IPS-NIHi11 (cell line): ENCODE measurements around the gene PROK1.
"Not testable (repeated sequence)": the region's sequence is repeated elsewhere in the genome, so short reads cannot be mapped to it uniquely, and the experiment has no call there.

ENCODE experiments used
- DNase-seq: peaks from one replicate; pipeline ENCODE4 v3.0.0; 2012; ENCODE audit warnings: mixed read lengths, low spot score

The PROK1 gene, protein sequence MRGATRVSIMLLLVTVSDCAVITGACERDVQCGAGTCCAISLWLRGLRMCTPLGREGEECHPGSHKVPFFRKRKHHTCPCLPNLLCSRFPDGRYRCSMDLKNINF

DNA sequence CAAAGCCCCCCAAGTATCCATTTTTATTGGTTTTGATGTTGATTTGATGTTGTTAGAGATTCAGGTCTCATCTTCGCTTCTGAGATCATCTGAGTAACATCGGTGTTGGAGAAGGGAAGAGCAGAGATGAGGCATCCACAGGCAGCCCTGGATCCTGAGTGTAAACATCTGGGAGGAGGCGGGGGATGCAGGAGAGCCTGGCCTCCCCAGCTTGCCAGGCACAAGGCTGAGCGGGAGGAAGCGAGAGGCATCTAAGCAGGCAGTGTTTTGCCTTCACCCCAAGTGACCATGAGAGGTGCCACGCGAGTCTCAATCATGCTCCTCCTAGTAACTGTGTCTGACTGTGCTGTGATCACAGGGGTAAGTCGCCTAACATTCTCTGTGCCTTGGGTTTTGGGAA is at the start of gene PROK1:
PROK1 (plus strand) TSS at position 221 of the 400 bp plus-strand sequence; CDS start at position 289, 68 bp downstream.
- DNase-seq, result no peak

DNA sequence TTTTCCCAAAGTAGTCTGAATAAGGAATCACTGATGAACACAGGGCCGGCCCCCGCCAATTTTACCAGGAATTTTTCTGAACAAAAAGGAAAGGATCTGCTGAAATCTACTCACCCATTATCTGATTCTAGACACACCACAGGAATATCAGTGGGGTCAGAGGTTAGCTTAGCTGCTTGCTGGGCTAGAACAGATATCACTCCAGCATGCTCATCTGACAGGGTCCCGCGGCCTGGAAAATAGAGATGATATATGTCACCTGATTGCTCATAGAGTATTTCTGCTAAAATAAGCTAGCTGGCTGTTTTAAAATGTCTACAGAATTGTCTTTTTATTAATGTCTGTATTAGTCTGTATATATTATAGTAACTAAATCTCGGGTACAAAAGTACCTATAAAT is 47.1 kb upstream of the PROK1 start:
- no peak for DNase-seq

DNA sequence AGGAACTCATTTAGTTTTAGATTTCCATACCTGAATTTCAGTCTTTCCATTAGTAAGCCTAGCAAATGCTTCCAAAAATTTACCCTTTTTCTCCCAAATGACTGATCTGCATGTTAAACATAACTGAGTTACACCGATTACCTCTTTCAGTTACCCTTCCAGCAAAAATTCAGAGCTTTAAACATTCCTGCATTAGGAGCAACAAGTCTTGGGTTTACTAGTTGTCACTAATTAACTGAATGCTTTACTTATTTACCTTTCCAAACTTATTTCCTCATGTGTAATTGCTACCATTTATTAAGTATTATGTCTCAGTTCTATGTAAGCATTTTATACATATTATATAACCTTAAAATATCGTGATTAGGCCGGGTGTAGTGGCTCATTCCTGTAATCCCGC is 46.5 kb upstream of the PROK1 start:
- no peak for DNase-seq

DNA sequence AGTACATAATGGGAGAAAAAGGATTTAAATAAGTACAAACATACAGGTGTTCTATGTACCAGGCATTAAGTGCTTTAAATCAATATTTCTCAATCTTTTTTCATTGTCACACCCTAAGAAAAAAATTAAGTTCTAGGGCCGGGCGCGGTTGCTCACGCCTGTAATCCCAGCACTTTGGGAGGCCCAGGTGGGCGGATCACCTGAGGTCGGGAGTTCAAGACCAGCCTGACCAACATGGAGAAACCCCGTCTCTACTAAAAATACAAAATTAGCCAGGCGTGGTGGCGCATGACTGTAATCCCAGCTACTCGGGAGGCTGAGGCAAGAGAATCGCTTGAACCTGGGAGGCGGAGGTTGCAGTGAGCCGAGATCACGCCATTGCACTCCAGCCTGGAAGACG is 44.5 kb upstream of the PROK1 start:
- DNase-seq, result not testable (repeated sequence)

DNA sequence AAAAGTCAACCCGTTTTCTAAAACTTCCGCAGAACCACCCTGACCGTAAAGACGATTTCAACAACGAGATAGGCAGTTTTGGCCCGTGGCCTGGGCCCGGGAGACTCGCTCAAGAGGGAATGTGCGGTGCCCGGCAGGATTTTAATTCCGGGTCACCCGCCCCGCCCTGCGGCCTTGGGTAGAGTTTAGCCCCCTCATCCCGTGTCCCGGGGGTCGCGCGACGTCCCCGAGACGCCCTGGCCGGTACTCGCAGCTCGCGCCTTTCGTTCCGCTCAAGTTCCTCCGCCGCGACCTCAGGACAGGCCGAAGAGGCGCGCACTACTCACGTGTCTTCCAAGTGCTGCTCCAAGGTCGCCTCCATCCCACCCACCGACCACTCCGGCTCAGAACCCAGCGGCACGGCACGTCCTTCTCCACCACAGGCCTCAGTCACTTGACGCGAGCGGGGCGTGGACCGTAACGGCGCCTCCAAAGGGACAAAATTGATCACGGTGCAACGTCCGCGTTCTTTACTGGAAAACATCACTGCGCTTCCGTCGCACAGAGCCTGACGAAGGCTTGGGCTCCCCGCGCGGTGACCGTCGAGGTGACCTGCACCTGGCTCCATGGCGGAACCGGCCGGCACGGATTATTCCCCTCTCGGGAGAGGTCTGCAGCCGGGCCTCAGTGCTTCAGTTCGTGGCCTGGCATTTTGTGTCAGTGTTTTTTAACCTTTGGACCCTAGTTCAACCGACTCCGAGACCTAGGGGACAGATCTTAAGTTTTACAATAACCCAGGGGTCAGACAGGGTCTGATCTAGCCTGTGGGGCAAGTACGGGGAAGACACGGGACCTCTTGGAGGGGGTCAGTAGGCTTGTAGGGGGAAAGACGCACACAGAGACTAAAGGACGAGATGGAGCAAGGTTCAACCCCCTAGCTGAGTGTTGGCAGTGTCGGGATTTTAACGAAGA is 43.4 kb upstream of the PROK1 start, which contains the start of gene LAMTOR5:
LAMTOR5 (minus strand) TSS at position 435 of the 951 bp plus-strand sequence; CDS start at position 361, 74 bp downstream.
- peak; percentile 83 for DNase-seq

DNA sequence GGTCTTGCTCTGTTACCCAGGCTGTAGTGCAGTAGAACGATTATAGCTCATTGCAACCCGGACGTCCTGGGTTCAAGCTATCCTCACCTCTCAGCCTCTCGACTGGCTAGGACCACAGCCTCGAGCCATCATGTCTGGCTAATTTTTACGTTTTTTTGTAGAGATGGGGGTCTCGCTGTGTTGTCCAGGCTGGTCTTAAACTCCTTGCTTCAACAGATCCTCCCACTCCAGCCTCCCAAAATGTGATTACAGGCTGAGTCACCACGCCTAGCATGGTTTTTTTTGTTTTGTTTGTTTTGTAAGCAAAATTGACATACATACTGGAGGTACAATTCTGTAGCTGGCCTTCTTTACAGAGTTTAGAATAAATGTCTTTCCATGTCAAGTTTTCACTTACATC is 42.5 kb upstream of the PROK1 start:
- DNase-seq, result no peak

DNA sequence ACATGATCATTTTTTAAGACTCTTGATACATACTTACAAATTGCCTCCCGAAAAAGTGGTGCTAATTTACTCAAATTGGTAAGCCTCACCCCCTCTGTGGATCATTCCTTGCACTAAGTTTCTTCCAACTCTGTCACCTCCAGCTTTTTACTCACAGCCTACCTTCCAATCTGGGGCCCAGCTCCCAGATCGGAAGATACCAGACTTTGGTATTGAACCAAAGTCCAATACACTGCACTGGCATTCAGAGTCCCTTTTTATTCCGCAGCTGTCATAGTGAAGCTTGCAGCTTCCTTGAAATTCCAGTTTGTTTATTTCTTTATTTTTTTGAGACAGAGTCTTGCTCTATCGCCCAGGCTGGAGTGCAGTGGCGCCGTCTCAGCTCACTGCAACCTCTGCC is 41.6 kb upstream of the PROK1 start:
- no peak for DNase-seq

DNA sequence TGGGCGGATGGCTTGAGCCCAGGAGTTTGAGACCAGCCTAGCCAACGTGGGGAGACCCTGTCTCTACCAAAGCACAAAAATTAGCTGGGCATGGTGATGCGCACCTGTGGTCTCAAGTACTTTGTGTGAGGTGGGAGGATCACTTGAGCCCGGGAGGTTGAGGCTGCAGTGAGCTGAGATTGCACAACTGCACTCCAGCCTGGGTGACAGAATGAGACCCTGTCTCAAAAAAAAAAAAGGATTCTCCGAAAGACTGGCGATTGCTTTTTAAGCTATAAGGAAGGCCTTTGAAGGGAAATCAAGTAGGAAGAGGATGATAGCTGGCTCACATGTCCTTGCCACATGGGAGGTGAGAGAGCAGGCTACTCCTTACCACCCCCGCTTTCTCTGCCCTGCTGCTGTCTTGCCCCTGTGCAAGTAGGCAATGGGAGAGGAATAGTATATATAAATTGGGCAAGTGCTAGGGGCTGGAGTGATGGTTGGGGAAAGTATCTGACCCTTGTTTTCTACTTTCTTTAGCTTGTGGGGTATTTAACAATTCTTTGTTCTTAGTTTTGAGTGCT is 39.7 kb upstream of the PROK1 start:
- DNase-seq, result no peak

DNA sequence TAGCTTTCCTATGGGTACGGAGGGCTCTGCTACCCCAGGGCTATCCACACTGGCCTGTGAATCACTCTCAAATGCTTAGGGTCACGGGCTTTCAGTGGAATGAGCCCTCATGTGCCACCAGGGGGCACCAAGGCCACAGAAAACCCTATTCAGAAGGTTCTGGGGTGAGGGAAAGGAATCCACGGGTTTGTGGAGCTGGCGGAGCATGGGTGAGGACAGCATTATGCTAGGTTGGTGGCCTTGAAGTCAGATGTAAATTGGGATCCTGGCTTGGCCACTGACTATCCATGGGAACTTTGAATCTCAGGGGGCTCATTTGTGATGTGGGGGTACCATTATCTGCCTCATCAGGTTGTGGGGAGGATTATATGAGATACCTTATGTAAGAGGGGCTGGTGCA is 38.4 kb upstream of the PROK1 start:
- DNase-seq, result peak; percentile 70

DNA sequence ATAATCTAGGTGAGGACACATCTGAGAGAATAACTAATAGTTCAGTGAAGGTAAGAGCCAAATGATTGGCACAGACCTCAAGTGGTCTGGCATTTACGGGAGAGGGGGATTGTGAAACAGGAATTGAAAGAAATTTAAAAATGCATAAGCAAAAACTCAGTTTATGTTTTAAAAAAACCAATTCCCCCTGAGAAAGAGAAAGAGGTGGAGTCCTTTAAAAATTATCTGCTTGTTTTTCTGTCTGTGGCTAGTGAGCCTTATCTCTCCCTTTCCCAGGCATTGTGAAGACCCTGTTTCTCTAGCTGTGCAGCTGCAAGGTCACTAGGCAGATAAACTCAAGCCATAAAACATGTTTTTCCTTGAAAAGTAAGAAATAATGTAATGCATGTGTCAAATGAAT is 37.9 kb upstream of the PROK1 start:
- not testable (repeated sequence) for DNase-seq

DNA sequence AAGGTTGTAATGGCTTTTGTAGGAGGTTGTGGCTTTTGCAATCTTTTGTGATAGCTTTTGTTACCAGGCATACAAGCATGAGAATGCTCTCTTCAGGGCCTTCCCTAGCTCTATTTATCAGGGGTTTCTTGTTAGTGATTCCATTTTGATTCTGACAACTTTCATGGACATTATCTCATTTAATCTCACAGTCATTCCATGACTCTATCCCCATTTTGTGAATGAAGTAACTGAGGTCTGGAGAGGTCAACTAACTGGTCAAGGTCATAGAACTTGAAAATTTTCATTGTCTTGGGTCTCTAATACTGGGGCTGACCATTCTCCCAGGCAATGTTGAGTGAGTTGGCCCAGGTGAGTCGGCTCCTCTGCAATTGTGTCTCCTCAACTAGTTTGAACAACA is 32.2 kb upstream of the PROK1 start:
- DNase-seq, result no peak

DNA sequence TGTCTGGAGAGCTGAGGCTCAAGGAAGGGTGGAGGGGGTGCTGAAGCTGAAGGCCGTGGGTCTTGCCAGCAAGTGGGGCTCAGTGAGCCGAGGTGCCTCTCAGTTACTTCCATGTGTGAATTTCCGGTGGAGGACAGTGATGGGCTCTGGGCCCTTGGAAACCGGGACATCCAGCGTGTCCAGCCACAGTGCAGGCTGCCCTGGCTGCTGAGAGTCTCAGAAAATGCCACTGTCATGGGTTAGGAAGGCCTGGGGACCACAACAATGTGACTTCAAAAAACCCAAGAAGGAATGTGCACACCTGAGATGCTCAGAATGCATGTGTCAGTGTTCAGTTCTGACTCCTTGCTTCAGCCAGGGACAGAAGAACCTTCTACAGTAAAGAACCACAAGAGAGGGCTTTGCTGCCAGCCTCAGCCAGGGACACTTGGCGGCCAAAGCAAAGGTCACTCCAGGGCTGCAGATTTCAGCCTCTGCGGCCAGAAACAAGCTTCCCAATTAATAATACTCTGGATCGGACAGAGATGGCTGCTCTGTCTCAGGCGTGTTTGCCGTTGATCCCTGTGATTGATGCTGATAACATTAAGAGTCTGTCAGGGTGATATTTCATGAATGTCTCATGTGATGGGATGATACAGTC is 30.8 kb upstream of the PROK1 start:
- DNase-seq, result no peak

DNA sequence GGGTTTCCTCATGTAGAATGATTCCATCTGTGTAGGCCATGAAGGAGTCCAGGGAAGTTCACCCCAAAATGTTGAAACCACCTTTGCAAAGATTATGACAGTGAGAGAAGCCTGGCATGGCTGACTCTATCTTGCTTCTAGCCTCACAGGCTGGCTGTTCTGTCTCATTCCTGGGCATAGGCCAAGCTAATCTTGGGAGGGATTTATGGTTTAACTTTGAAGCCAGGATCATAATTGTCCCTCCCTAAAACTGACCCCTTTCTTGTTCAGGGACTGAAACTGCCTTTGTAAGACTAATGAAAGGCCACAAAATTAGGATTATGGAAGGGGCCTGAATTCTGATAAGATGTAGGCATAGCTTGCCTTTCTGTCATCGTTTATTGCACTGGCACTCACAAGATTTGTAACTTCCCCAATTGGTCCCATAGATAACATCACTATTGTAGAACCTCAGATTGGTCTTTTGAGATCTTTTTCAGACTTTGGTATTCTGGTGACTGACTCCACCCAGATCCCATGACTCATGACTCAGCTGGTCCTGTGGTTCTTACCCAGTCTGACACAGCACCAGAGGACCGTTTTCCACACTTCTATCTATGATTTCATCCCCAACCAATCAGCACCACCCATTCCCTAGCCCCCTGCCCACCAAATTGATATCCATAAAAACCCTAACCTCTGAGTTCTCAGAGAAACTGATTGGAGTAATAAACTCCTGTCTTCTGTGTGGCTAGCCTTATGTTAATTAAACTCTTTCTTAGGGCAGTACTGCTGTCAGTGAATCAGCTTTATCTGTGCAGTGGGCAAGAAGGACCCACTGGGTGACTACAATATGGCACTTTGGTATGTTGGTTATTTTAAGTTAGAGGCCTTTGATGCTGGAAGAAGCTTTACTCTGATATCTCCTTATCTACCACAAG is 29.8 kb upstream of the PROK1 start:
- DNase-seq, result no peak

DNA sequence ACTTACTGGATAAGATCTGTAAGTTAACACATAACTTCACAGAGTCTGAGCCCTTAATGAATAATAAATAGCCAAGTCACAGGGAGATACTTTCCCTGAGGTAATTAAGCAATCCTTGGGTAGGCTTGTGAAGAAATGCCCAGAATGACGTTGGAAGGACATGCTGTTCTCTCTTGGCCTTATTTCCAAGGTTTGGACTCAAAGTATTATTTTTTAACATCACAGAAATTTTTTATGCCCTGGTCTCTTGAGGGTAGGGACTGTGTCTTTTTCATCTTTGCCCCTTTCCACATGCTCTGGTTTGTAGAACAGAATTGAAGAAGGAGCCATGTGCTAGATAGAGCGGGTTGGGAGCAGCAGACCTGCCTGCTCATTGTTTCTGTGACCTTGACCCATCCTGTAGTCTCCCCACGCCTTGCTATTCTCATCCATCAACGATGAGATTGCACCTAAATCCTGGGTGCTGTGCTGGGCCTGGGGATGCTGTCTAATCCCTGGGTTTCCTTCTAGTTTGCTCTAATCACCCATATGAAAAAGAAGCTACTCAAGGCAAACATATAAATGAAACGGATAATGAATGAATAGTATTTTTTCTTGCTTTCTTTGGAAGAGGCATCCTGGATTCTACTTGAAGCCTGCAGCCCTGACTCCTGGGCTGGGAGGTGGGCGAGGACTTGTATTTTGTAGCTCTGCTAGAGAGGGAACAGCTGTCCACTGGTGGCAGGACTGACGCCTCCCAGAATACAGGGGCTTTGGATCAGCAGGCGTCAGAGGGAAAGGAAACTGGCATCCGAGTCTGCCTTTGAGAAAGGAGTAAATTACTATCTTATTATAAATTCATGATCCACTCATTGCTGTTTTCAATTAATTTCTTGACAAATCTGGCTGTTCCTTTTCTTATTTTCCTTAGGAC is 26.0 kb upstream of the PROK1 start:
- DNase-seq, result no peak

DNA sequence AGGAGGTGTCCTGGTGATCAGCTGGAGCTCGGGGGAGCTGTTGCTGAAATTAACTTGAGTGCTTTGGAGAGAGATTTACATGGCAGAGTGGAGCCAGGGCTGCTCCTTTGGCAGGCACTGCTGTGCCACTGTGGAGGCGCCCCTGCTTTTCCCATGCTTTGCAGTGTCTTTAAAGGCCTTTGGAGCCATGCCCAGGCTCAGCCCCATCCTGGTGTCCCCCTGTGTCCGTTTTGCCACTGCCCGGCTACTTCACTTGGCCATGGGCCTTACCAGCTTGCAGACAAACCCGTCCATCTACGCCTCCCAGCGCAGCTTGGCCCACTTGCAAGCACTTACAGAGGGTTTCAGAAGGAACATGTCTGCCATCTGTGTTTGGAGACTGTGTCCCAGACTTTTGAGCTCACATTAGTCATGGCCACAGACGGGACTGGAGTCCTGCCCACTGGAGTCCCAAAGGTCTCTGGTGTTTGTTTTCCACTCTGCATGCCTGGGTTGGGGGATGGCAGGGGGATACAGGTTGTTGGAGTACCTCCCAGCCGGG is 25.3 kb upstream of the PROK1 start:
- DNase-seq, result no peak

DNA sequence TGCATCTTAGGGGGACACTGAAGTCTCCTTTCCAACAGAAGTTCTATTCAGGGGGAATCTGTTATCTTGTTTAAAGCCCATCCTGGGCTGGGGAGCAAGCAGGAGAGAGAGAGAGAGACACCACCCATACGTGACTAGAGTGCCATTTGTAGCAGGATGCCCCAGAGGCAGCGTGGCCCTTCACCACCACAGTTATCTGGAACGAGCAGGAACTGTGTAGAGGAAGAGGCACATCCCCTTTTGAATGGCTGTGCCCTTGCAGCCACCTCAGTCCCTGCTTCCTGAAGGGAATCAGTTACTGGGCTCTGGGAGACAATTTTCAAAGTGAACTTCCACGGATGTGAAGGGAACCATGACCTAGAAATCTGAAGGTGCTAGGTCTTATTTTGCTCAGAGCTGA is 24.1 kb upstream of the PROK1 start:
- DNase-seq, result no peak

DNA sequence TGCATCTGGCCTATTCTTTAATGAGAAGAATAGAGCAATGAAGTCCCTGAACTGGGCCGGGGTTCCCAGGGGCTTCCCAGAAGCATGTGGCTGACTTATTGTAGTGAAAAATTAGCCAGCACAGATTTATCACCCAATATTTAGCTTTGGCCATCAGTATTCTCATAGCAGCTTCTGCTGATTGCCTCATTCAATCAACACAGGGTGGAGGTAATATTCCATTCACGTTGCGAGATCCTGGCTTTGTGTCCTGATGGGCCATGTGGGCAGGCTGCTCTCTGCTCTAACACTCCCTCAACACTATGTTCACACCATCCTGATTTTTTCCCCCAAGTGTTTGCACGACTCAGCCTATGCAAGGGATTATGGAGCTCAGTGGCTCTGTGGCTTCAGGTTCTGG is 22.0 kb upstream of the PROK1 start:
- no peak for DNase-seq

DNA sequence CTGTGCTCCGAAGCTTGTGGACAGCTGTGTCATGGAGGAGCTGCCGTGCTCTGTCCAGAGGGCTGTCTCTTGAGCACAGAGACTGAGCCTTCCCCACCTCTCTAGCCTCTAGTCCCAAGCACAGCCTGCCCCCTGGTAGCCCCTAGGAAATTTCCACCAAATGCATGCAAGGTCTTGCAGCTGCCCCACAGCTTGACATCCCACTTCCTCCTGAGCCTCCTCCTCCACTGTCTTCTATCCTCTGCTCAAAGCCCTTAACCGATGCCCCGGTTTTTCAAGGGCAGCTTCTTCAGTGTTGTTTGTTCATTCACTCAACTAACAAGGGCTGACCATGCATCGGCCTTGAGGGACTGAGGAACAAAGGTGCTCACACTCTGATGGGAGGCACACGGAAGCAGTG is 20.6 kb upstream of the PROK1 start:
- DNase-seq, result no peak

DNA sequence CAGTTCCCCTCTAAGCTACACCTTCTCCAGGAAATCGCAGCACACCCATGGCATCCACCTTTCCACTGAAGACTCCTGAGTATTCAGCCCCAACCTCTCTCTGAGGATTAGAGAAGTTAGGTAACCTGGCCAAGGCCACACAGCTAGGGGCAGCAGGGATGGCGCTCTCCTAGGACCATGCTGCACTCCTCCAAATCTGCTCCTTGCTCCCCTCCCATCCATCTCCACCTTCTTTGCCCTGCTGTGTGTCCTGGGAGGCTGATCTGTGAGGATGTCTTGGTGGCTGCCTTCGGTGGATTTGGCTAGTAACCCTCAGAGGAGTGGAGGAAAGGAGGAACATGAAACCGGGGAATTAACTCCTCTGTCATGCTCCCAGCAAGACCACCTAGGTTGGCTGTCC is 20.0 kb upstream of the PROK1 start:
- DNase-seq, result no peak

DNA sequence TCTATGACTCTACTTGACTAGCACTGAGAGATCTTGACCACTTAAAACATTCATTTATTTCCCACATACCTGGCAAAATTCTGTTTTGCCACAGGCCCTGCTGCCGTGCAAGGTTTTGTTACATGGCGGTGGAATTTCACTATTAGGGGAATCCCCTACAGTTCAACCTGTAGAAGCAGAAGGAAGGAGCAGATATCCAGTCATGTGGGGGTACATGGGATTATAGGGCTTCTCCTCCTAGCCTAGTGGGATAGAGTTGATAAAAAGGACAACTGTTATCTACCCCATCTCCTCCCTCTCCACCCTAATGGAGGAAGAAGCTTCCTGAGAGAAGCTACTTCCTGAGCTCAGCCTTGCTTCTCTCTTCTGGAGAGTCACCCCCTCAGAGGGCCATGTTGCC is 17.7 kb upstream of the PROK1 start:
- no peak for DNase-seq
